Esophagus (tissue), 2 donors: Measurements from ENCODE around the gene MTUS2. TPM values are rescaled to one million over a fixed set of nuclear protein-coding genes. Genes with fewer than 3 reads are reported as not detected.

Experiments
- H3K27ac ChIP-seq, 2 donors: one replicate each; pipeline ENCODE4 v1.5.1; 2013; ENCODE audit warnings: low read depth in 2 of 2, mild to moderate bottlenecking in 2 of 2, inconsistent platforms in 1 of 2, low read length in 1 of 2, moderate library complexity in 1 of 2
- H3K27me3 ChIP-seq, 2 donors: one replicate each; pipeline ENCODE4 v1.6.1; 2013; ENCODE audit warnings: low read length in 2 of 2, control low read depth in 1 of 2, mild to moderate bottlenecking in 1 of 2; ENCODE audit not compliant: insufficient read depth in 2 of 2, control insufficient read depth in 1 of 2
- H3K36me3 ChIP-seq, 2 donors: one replicate each; pipeline ENCODE4 v1.6.1; 2013; ENCODE audit warnings: low read length in 1 of 2; ENCODE audit not compliant: control insufficient read depth in 2 of 2, insufficient read depth in 2 of 2
- H3K4me1 ChIP-seq, 2 donors: one replicate each; pipeline ENCODE4 v1.6.1; 2013; ENCODE audit warnings: low read length in 1 of 2; ENCODE audit not compliant: control insufficient read depth in 2 of 2, insufficient read depth in 2 of 2
- H3K4me3 ChIP-seq, 2 donors: one replicate each; pipeline ENCODE4 v1.5.1; 2013; ENCODE audit warnings: low read length in 2 of 2, mild to moderate bottlenecking in 2 of 2, low read depth in 1 of 2, moderate library complexity in 1 of 2
- H3K9me3 ChIP-seq, 2 donors: one replicate each; pipeline ENCODE4 v1.6.1; 2013; ENCODE audit warnings: mild to moderate bottlenecking in 2 of 2, low read depth in 1 of 2, low read length in 1 of 2, moderate library complexity in 1 of 2; ENCODE audit not compliant: control insufficient read depth in 2 of 2, insufficient read depth in 1 of 2
- WGBS, 2 donors: extraction: QIAGEN DNeasy Blood & Tissue Kit; methylation state at CpG; one replicate each; pipeline ENCODE4 v1.1.7; 2013; 5-methylcytosine and 5-hydroxymethylcytosine counted together
- polyA plus RNA-seq, 2 donors: library from polyadenylated mRNA; stranded (reverse); fragments of 200-250 nt; gene quantifications; one replicate each; pipeline ENCODE4 v1.2.3, GENCODE V29; 2013
- donor health status: healthy with polysubstance abuse.
- donor health status: Bipolar disorder and iron deficiency.

MTUS2 gene
- polyA plus RNA-seq, 2 donors, result 0.20 to 0.33 TPM

DNA sequence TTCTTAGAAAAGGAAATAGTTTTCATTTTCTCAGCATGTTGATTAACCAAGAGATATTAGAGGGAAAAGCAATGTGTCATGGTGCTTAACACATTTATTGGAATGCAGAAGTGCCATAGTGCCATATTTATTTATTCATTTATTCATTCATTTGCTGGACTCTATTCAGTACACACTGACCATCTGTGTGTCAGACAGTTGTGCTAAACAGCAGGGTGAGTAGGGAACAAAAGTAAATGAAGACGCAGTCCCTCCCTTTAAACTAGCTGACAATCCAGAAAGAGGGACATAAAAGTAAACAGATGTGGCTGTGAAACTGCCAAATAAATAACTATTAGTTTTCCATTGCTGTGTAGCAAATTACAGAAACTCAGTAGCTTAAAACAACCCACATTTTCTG is 323.7 kb downstream of the MTUS2 start:
- Histone ChIP-seq H3K9me3 (no peaks in the 10 kb centered on the region), H3K36me3 (no peaks in the 10 kb centered on the region), H3K4me1 (no peaks in the 10 kb centered on the region), H3K4me3 (no peak overlapping the region), H3K27ac (no peak overlapping the region), H3K27me3 (no peaks in the 10 kb centered on the region)
- WGBS, 2 donors, result 59 to 63% methylated on average over 1 of the region's 1 CpG

DNA sequence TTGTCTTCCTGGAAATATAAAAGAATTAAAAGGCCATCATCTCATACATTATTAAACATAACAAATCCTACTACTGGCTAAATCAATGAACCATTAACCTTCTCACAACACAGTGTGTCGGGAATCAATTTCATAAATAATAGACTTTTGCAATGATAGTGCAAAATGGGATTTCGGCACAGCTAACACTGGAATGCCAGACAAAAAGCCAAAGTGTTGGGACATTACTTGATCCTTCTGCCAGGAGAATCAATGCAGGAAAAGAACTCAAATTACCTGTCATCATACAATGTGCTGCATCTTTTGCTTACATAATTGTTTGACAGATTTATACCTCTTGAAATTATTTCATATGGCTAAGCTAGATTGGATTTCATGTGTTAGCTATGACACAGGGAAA is 334.3 kb downstream of the MTUS2 start:
- Histone ChIP-seq H3K4me3 (no peak overlapping the region), H3K9me3 (no peaks in the 10 kb centered on the region), H3K27ac (no peak overlapping the region), H3K36me3 (no peaks in the 10 kb centered on the region), H3K4me1 (no peaks in the 10 kb centered on the region), H3K27me3 (no peaks in the 10 kb centered on the region)
- WGBS, 2 donors, result 71 to 82% methylated on average over 2 of the region's 2 CpGs

DNA sequence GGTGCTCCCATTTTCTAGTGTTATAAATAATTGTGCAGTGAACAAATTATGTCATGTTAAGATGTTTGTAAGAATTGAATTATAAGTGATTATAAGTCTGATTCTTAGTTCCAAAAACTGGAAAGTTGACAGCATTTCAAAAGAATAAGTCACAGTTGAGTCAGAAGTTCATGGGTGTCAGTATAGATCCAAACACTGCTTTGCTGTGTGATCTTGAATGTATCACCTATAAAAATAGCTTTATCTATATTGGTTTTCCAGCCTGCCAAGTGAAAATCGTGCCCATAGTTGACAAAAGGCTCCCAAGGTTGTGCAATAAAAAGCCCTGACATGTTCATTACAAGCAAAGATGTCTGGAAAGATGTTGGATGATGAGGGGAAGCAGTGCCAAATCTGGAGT is 336.0 kb downstream of the MTUS2 start:
- Histone ChIP-seq H3K4me3 (no peak overlapping the region), H3K9me3 (no peaks in the 10 kb centered on the region), H3K27ac (no peak overlapping the region), H3K27me3 (no peaks in the 10 kb centered on the region), H3K36me3 (no peaks in the 10 kb centered on the region), H3K4me1 (no peaks in the 10 kb centered on the region)
- 35 to 42% methylated on average over 1 of the region's 1 CpG for WGBS, 2 donors

- no peak overlapping the region for H3K27ac ChIP-seq
- H3K9me3 ChIP-seq, result peaks cover 0 to under 1% of the 10 kb centered on the region in 2 donors
- no peaks in the 10 kb centered on the region for H3K4me1 ChIP-seq
- 81 to 91% methylated on average over 5 of the region's 5 CpGs for WGBS, 2 donors
- H3K4me3 ChIP-seq, result no peak overlapping the region
- no peaks in the 10 kb centered on the region for H3K36me3 ChIP-seq
- H3K27me3 ChIP-seq, result no peaks in the 10 kb centered on the region
Observed at GRCh38 chr13:29159871-29160270, 339.7 kb downstream of the MTUS2 start.

DNA sequence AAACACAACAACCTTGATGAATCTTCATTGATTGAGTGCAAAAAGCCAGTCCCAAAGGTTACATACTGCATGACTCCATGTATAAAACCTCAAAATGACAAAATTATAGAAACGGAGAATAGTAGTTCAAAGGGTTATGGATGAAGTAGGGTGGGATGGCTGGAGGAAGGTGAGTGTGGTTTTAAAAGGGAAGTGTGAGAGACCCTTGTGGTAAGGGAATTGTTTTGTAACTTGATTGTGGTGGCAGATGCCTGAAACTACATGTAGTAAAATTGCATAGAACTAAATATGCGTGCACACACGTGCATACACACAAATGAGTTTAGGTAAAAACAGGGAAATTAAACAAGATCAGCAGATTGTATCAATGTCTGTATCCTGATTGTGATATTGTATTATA is 340.7 kb downstream of the MTUS2 start:
- WGBS, 2 donors, result 60 to 70% methylated on average over 3 of the region's 3 CpGs
- Histone ChIP-seq H3K36me3 (no peaks in the 10 kb centered on the region), H3K9me3 (peaks cover 0 to 3% of the 10 kb centered on the region in 2 donors), H3K4me1 (no peaks in the 10 kb centered on the region), H3K27me3 (no peaks in the 10 kb centered on the region), H3K27ac (no peak overlapping the region), H3K4me3 (no peak overlapping the region)

- H3K4me3 ChIP-seq, result no peak overlapping the region
- H3K27me3 ChIP-seq, result no peaks in the 10 kb centered on the region
- no peaks in the 10 kb centered on the region for H3K4me1 ChIP-seq
- H3K27ac ChIP-seq, result no peak overlapping the region
- H3K9me3 ChIP-seq, result peaks cover 0 to 3% of the 10 kb centered on the region in 2 donors
- no peaks in the 10 kb centered on the region for H3K36me3 ChIP-seq
- 59 to 62% methylated on average over 6 of the region's 6 CpGs for WGBS, 2 donors
Observed at GRCh38 chr13:29161676-29162075, 341.5 kb downstream of the MTUS2 start.

- Histone ChIP-seq H3K27ac (no peak overlapping the region), H3K4me1 (no peaks in the 10 kb centered on the region), H3K9me3 (peaks cover 0 to 3% of the 10 kb centered on the region in 2 donors), H3K4me3 (no peak overlapping the region), H3K36me3 (no peaks in the 10 kb centered on the region), H3K27me3 (no peaks in the 10 kb centered on the region)
- WGBS, 2 donors, result 55 to 58% methylated on average over 6 of the region's 6 CpGs
Observed at GRCh38 chr13:29162638-29163235, 342.6 kb downstream of the MTUS2 start.

DNA sequence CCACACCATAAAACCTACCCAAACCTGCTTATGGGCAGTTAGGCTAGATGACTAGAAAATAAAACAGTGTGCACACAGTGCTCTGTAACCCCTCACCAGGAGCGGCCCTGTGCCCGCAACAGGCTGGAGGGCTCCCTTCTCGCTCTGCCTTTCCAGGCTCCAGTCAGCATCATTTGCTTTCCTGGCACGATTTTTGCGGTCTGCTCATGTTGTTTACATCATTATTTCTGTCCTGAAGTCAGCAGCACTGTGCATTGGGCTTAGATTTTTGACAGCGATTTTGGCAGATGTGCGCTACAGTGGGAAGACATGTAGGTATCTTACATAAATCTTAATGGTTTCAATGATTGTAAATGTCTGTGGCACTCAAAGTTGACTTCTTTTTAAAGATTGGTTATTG is 344.0 kb downstream of the MTUS2 start:
- Histone ChIP-seq H3K9me3 (peaks cover 0 to 3% of the 10 kb centered on the region in 2 donors), H3K27ac (no peak overlapping the region), H3K4me3 (no peak overlapping the region), H3K27me3 (no peaks in the 10 kb centered on the region), H3K4me1 (no peaks in the 10 kb centered on the region), H3K36me3 (no peaks in the 10 kb centered on the region)
- 77 to 78% methylated on average over 7 of the region's 7 CpGs for WGBS, 2 donors

DNA sequence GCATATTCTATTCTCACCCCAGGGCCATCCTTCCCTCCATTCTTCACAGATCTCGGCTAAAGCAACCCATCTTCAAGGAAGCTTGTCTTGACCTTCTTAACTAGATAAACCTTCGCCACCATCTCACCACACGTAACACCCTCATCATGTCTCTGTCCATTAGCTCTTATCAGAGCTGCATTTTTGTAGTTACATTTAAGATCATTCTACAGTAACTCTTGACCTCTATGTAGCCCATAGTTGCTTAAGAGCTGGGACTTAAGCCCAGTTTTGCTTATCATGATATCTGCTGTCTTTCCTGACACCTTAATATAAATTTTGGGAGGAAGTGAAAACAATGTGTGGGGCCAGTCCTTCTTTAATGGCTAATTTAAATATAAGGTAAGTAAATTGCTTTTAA is 345.1 kb downstream of the MTUS2 start:
- Histone ChIP-seq H3K4me3 (no peak overlapping the region), H3K9me3 (peaks cover 0 to 3% of the 10 kb centered on the region in 2 donors), H3K36me3 (no peaks in the 10 kb centered on the region), H3K27ac (no peak overlapping the region), H3K4me1 (no peaks in the 10 kb centered on the region), H3K27me3 (peaks cover 0 to 3% of the 10 kb centered on the region in 2 donors)
- 86 to 90% methylated on average over 3 of the region's 3 CpGs for WGBS, 2 donors

DNA sequence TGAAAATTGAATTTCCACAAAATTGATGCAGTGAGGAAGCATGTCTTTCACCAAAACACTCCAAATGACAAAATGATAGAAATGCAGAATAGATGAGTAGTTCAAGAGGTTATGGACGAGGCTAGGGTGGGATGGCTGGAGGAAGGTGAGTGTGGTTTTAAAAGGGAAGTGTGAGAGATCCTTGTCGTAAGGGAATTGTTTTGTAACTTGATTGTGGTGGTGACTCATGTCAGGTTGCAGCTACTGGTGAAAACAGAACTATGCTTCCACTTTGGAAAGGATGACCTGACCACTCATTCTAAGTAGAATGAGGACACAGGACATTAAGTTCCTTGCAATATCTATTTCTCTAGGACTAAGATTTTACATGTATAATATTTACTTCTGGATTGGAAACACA is 345.7 kb downstream of the MTUS2 start:
- Histone ChIP-seq H3K9me3 (peaks cover 0 to 3% of the 10 kb centered on the region in 2 donors), H3K4me1 (no peaks in the 10 kb centered on the region), H3K36me3 (no peaks in the 10 kb centered on the region), H3K27me3 (peaks cover 0 to 3% of the 10 kb centered on the region in 2 donors), H3K27ac (no peak overlapping the region), H3K4me3 (no peak overlapping the region)
- 46 to 49% methylated on average over 2 of the region's 2 CpGs for WGBS, 2 donors
